HepG2 (cell line): ENCODE data around the gene INO80B. TPM values are rescaled to one million over a fixed set of nuclear protein-coding genes. Genes with fewer than 3 reads are reported as not detected.

Source experiments
- ARID4A ChIP-seq: sonication (generic); formaldehyde crosslinking; IDR thresholded peaks from 2 replicates; pipeline ENCODE4 v1.5.0; 2020; ENCODE audit warnings: mild to moderate bottlenecking, missing genetic modification reagents, borderline replicate concordance
- ELF1 ChIP-seq: sonication (generic); formaldehyde crosslinking; IDR thresholded peaks from 2 replicates; pipeline ENCODE4 v1.4.0; 2020; ENCODE audit warnings: missing genetic modification reagents
- HOXA3 ChIP-seq: sonication (generic); formaldehyde crosslinking; IDR thresholded peaks from 2 replicates; pipeline ENCODE4 v1.5.0; 2020; ENCODE audit warnings: missing genetic modification reagents
- MIER2 ChIP-seq: IDR thresholded peaks from 2 replicates; pipeline ENCODE4 v1.6.1; 2016; ENCODE audit warnings: missing biosample characterization, missing genetic modification reagents
- NFATC3 ChIP-seq: sonication (generic); formaldehyde crosslinking; IDR thresholded peaks from 2 replicates; pipeline ENCODE4 v1.5.1; 2020; ENCODE audit warnings: mild to moderate bottlenecking, missing genetic modification reagents
- NPAS2 ChIP-seq: sonication (generic); formaldehyde crosslinking; IDR thresholded peaks from 2 replicates; pipeline ENCODE4 v1.8.0; 2022; ENCODE audit warnings: mild to moderate bottlenecking, missing genetic modification reagents, borderline replicate concordance
- PBX2 ChIP-seq: IDR thresholded peaks from 2 replicates; pipeline ENCODE4 v1.6.1; 2016; ENCODE audit warnings: control low read depth
- RBFOX2 ChIP-seq: fragments of 200-400 bp; formaldehyde crosslinking; IDR thresholded peaks from 2 replicates; pipeline ENCODE4 v1.6.1; 2017; ENCODE audit warnings: low read depth, mild to moderate bottlenecking, low read length
- RBM22 ChIP-seq: fragments of 200-400 bp; formaldehyde crosslinking; optimal IDR thresholded peaks from 2 replicates; pipeline ENCODE3; 2017; ENCODE audit warnings: mild to moderate bottlenecking, low read length, moderate library complexity
- SALL1 ChIP-seq: sonication (generic); formaldehyde crosslinking; IDR thresholded peaks from 2 replicates; pipeline ENCODE4 v1.8.0; 2022; ENCODE audit warnings: mild to moderate bottlenecking, missing genetic modification reagents
- TAF15 ChIP-seq: fragments of 200-400 bp; formaldehyde crosslinking; IDR thresholded peaks from one replicate; pipeline ENCODE4 v1.6.1; 2018; ENCODE audit warnings: mild to moderate bottlenecking, low read depth, low read length; ENCODE audit not compliant: poor library complexity, severe bottlenecking
- TBL1XR1 ChIP-seq: fragments of 150-350 bp; IDR thresholded peaks from 2 replicates; pipeline ENCODE4 v1.6.1; 2014; ENCODE audit warnings: borderline replicate concordance, low read length; ENCODE audit not compliant: partially characterized antibody
- TMF1 ChIP-seq: sonication (generic); formaldehyde crosslinking; IDR thresholded peaks from 2 replicates; pipeline ENCODE4 v1.8.1; 2022; ENCODE audit warnings: low read depth, missing genetic modification reagents
- U2AF2 ChIP-seq: fragments of 200-400 bp; formaldehyde crosslinking; IDR thresholded peaks from 2 replicates; pipeline ENCODE4 v1.6.1; 2017; ENCODE audit warnings: low read depth, mild to moderate bottlenecking, low read length
- ZBTB26 ChIP-seq: IDR thresholded peaks from 2 replicates; pipeline ENCODE4 v1.6.1; 2016; ENCODE audit warnings: missing compliant biosample characterization, missing genetic modification reagents, borderline replicate concordance
- ZNF256 ChIP-seq: sonication (generic); formaldehyde crosslinking; conservative IDR thresholded peaks from 2 replicates; pipeline ENCODE4 v1.4.0; 2020; ENCODE audit warnings: missing genetic modification reagents
- ZNF329 ChIP-seq: sonication (generic); formaldehyde crosslinking; IDR thresholded peaks from 2 replicates; pipeline ENCODE4 v1.9.0; 2021; ENCODE audit warnings: low read depth, mild to moderate bottlenecking, missing genetic modification reagents
- ZNF503 ChIP-seq: sonication (generic); formaldehyde crosslinking; IDR thresholded peaks from 2 replicates; pipeline ENCODE4 v1.4.0; 2020; ENCODE audit warnings: missing genetic modification reagents
- ZNF556 ChIP-seq: sonication (generic); formaldehyde crosslinking; IDR thresholded peaks from 2 replicates; pipeline ENCODE4 v1.4.0; 2020; ENCODE audit warnings: mild to moderate bottlenecking, missing genetic modification reagents, borderline replicate concordance
- ZNF761 ChIP-seq: sonication (generic); formaldehyde crosslinking; conservative IDR thresholded peaks from 2 replicates; pipeline ENCODE4 v1.4.0; 2020; ENCODE audit warnings: mild to moderate bottlenecking, missing genetic modification reagents
- ZSCAN30 ChIP-seq: sonication (generic); formaldehyde crosslinking; IDR thresholded peaks from 2 replicates; pipeline ENCODE4 v1.5.0; 2020; ENCODE audit warnings: mild to moderate bottlenecking, missing genetic modification reagents
- polyA plus RNA-seq, 8 experiments: library from polyadenylated mRNA; depleted of rRNA in 3 of 8; stranded (reverse) in 7 of 8; unstranded in 1 of 8; fragments of >200 nt; fragmentation: Illumina TruSeq in 4 of 8; extraction: Trizol in 4 of 8; gene quantifications; 2 replicates each; pipeline versions ENCODE4 v1.2.1 to v1.2.3, GENCODE V29; 2011 to 2016; ENCODE audit warnings: low read depth in 4 of 8, missing spikeins in 1 of 8, mixed read lengths in 1 of 8; ENCODE audit not compliant: insufficient read depth in 1 of 8
- total RNA-seq, 5 experiments: library from RNA; depleted of rRNA; stranded (reverse); fragments of >200 nt; fragmentation: Illumina TruSeq; extraction: Trizol; gene quantifications; 2 replicates each; pipeline ENCODE4 v1.2.3, GENCODE V29; 2016; ENCODE audit warnings: low read depth in 1 of 5

INO80B gene
- total and polyA plus RNA-seq, 2 of the 13 experiments (the other 11 are each of a cell fraction or from before 2014, with no cell fraction given): 6.2 to 14.5 TPM

GRCh38 chr2:74454654-74455511 lies at the start of gene INO80B (continued):
- no peak; the same call in 1 of the 2 replicates for TF ChIP-seq ZNF329
- 0 out of 2 replicates have a peak, but pooled peaks have one; percentile 76 for TF ChIP-seq ZSCAN30 (CRISPR knock-in tag)
- no peak for TF ChIP-seq RBFOX2
- TF ChIP-seq HOXA3 (CRISPR knock-in tag): peak; percentile 99
- peak; percentile 99 for TF ChIP-seq ARID4A (CRISPR knock-in tag)
- TF ChIP-seq ZNF556 (CRISPR knock-in tag): peak; percentile 97; the same call in 1 of the 2 replicates
- TF ChIP-seq RBM22: no peak
- no peak for TF ChIP-seq NPAS2 (CRISPR knock-in tag)
- TF ChIP-seq PBX2 (CRISPR knock-in tag): 0 out of 2 replicates have a peak, but pooled peaks have one; percentile 37
- TF ChIP-seq SALL1: peak; percentile 99
- TF ChIP-seq ZNF503: peak; percentile 49; the same call in 1 of the 2 replicates
- TF ChIP-seq NFATC3 (CRISPR knock-in tag): peak; percentile 94; the same call in 1 of the 2 replicates
- no peak for TF ChIP-seq ZNF256
- TF ChIP-seq ZBTB26 (CRISPR knock-in tag): peak; percentile 90; the same call in 1 of the 2 replicates
- 0 out of 2 replicates have a peak, but pooled peaks have one; percentile 40 for TF ChIP-seq ZNF761 (CRISPR knock-in tag)
- TF ChIP-seq TAF15: no peak
- TF ChIP-seq ELF1 (CRISPR knock-in tag): peak; percentile 99
- peak; percentile 86 for TF ChIP-seq TBL1XR1
- peak; percentile 81; the same call in 1 of the 2 replicates for TF ChIP-seq TMF1
- peak; percentile 87 for TF ChIP-seq MIER2 (CRISPR knock-in tag)
- peak; percentile 82 for TF ChIP-seq U2AF2
